Suppressor macrophage treated with lipopolysaccharide for 4 hours (primary cell): ENCODE measurements around the gene CD164L2.
"Not testable (repeated sequence)": the region's sequence is repeated elsewhere in the genome, so short reads cannot be mapped to it uniquely, and the experiment has no call there.

Experiments
- DNase-seq: peaks from one replicate; pipeline ENCODE4 v3.0.0-alpha.2; 2020

Gene CD164L2

GRCh38 chr1:27403931-27404330 is 20.8 kb upstream of the CD164L2 start:
- DNase-seq, result no peak

- peak; percentile 71 for DNase-seq
These were observed 20.1 kb upstream of the CD164L2 start for GRCh38 chr1:27403065-27403726.

GRCh38 chr1:27402349-27402754 is 19.2 kb upstream of the CD164L2 start:
- DNase-seq, result peak; percentile 70

GRCh38 chr1:27400963-27401341 is 17.8 kb upstream of the CD164L2 start:
- DNase-seq, result no peak

- DNase-seq, result no peak
These were observed 17.2 kb upstream of the CD164L2 start for GRCh38 chr1:27400082-27400962.

- no peak for DNase-seq
These were observed 16.3 kb upstream of the CD164L2 start for GRCh38 chr1:27399251-27400025.

- DNase-seq, result no peak
These were observed 15.4 kb upstream of the CD164L2 start for GRCh38 chr1:27398405-27399149.

GRCh38 chr1:27397749-27398148 is 14.6 kb upstream of the CD164L2 start:
- DNase-seq, result no peak

GRCh38 chr1:27397110-27397509 is 14.0 kb upstream of the CD164L2 start:
- DNase-seq, result no peak

GRCh38 chr1:27395441-27396195 is 12.5 kb upstream of the CD164L2 start:
- DNase-seq, result peak; percentile 76

GRCh38 chr1:27394925-27395324 is 11.8 kb upstream of the CD164L2 start:
- DNase-seq, result no peak

- DNase-seq, result no peak
These were observed 11.1 kb upstream of the CD164L2 start for GRCh38 chr1:27394282-27394658.

GRCh38 chr1:27393641-27394281 is 10.6 kb upstream of the CD164L2 start:
- no peak for DNase-seq

GRCh38 chr1:27392778-27393635 is 9.9 kb upstream of the CD164L2 start:
- no peak for DNase-seq

GRCh38 chr1:27392096-27392777 is 9.1 kb upstream of the CD164L2 start, which contains the start of gene GPR3:
TSS of gene GPR3 (plus strand) at chr1:27392622. CDS start at chr1:27393799, 1,177 bp downstream.
- DNase-seq, result peak; percentile 90

GRCh38 chr1:27391511-27392095 is 8.5 kb upstream of the CD164L2 start:
- no peak for DNase-seq

- DNase-seq, result peak; percentile 55
These were observed 5.3 kb upstream of the CD164L2 start for GRCh38 chr1:27388337-27389005.

- not testable (repeated sequence) for DNase-seq
These were observed 1.7 kb upstream of the CD164L2 start for GRCh38 chr1:27384797-27385196.

GRCh38 chr1:27383661-27384060 is 528 bp upstream of the CD164L2 start:
- DNase-seq, result no peak
